Measurements from ENCODE around the gene MTMR2. TPM values are rescaled to one million over a fixed set of nuclear protein-coding genes. Genes with fewer than 3 reads are reported as not detected.
"Not testable (repeated sequence)": the region's sequence is repeated elsewhere in the genome, so short reads cannot be mapped to it uniquely, and the experiment has no call there.

MTMR2 gene
- total RNA-seq, 2 experiments from 2014 or later = 24.3 to 32.0 TPM

DNA sequence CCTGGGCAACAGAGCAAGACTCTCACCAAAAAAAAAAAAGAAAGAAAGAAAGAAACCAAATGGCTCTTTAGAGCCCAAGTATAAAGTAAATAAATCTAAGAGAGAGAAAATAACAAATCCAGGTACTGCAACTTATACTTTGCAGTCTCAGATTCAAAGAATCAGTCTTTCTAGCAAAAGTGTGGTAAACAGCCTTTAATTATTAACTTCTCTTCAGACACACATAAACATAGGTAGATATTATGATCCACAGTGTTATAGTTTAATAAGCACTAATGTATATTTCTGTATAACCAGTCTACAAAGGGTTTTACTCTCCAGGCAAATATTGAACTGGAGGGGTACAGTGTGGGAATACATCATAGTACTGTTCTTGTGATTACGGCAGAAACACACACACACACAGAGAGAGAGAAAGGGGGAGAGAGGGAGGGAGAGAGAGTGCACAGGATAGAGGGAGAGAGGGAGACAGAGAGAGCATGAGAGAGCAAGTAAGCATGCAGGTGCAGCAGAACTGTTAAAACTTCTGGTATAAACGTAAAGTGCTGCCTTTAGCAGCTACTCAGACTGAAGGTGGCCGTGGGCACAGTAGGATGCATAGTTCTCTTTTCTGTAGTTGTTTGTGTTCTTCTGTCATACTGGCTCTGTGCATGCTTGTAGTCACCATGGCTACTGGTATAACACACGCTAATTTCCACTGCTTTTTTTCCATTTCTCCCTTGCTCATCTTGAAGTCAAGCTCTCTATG is 32.3 kb downstream of the MTMR2 start:
- no peaks in the 10 kb centered on the region for H3K27me3 Mint-ChIP-seq
- H3K36me3 Mint-ChIP-seq = peaks cover 5% of the 10 kb centered on the region
- DNase-seq = no peak
- no peak overlapping the region for H3K4me3 Mint-ChIP-seq
- no peak for ATAC-seq
- CTCF ChIA-PET = no interaction called here
- no peaks in the 10 kb centered on the region for H3K9me3 Mint-ChIP-seq (ENCODE audit: low read depth)
- H3K27ac Mint-ChIP-seq = no peak overlapping the region
- no peaks in the 10 kb centered on the region for H3K4me1 Mint-ChIP-seq

DNA sequence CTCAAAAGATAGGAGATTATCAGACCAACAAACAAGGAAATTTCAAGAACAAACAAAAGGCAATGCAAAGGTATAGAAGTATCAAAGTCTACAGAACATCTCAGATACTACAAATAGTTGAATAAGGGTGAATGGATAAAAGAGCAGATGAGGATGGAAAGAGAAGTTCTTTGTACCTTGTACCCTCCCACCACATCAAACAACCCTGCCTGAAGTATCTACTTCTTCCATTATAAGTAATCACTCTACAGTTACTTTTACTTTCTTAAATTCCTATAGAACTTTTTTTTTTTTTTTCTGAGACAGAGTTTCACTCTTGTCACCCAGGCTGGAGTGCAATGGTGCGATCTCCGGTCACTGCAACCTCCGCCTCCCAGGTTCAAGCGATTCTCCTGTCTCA is 35.1 kb downstream of the MTMR2 start:
- Mint-ChIP-seq H3K9me3 (ENCODE audit: low read depth) (no peaks in the 10 kb centered on the region), H3K27me3 (no peaks in the 10 kb centered on the region), H3K4me1 (peaks cover 1% of the 10 kb centered on the region), H3K27ac (no peak overlapping the region), H3K4me3 (no peak overlapping the region), H3K36me3 (peaks cover 13% of the 10 kb centered on the region)
- no peak for DNase-seq
- ATAC-seq = no peak
- CTCF ChIA-PET = no interaction called here

- Mint-ChIP-seq H3K9me3 (ENCODE audit: low read depth) (no peaks in the 10 kb centered on the region), H3K27ac (no peak overlapping the region), H3K27me3 (no peaks in the 10 kb centered on the region), H3K4me3 (no peak overlapping the region), H3K4me1 (peaks cover 1% of the 10 kb centered on the region), H3K36me3 (peaks cover 13% of the 10 kb centered on the region)
- CTCF ChIA-PET = no interaction called here
- ATAC-seq (no peak), DNase-seq (no peak)
These were observed 35.5 kb downstream of the MTMR2 start for GRCh38 chr11:95888439-95888838.

GRCh38 chr11:95886462-95886861 is 37.4 kb downstream of the MTMR2 start:
- DNase-seq (no peak), ATAC-seq (no peak)
- Mint-ChIP-seq H3K4me3 (no peak overlapping the region), H3K27me3 (no peaks in the 10 kb centered on the region), H3K27ac (no peak overlapping the region), H3K9me3 (ENCODE audit: low read depth) (no peaks in the 10 kb centered on the region), H3K36me3 (peaks cover 18% of the 10 kb centered on the region), H3K4me1 (peaks cover 1% of the 10 kb centered on the region)
- CTCF ChIA-PET = no interaction called here

DNA sequence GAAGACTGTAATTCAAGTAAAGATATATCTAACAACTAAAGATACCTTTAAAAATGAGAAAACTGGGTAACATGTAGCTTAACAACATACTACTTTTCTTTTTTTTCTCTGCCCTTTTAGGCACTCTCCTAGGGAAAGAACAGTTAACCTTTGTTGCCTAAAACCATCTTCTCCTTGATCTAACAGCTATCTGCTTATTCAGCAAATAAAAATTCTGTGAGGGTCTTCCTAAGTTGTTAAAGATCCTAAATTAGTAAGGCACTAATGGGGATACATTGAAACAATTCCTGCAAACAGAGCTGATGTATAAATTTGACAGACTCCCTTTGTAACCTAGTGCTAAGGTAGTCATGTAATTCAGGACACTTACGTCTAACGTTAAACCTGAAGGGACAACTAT is 39.1 kb downstream of the MTMR2 start:
- H3K27me3 Mint-ChIP-seq = no peaks in the 10 kb centered on the region
- CTCF ChIA-PET = interaction anchor here (0.6 kb wide), 1 partner anchor 731 kb away, joined by 3 read pairs; no protein-coding TSS in a partner anchor

GRCh38 chr11:95884376-95884775 is 39.5 kb downstream of the MTMR2 start:
- CTCF ChIA-PET = no interaction called here

More for the DNA sequence above, 39.1 kb downstream of the MTMR2 start:
- no peak overlapping the region for H3K4me3 Mint-ChIP-seq
- no peaks in the 10 kb centered on the region for H3K9me3 Mint-ChIP-seq (ENCODE audit: low read depth)
- ATAC-seq = no peak
- no peak overlapping the region for H3K27ac Mint-ChIP-seq
- H3K4me1 Mint-ChIP-seq = peaks cover 1% of the 10 kb centered on the region
- H3K36me3 Mint-ChIP-seq = peaks cover 21% of the 10 kb centered on the region
- no peak for DNase-seq

DNA sequence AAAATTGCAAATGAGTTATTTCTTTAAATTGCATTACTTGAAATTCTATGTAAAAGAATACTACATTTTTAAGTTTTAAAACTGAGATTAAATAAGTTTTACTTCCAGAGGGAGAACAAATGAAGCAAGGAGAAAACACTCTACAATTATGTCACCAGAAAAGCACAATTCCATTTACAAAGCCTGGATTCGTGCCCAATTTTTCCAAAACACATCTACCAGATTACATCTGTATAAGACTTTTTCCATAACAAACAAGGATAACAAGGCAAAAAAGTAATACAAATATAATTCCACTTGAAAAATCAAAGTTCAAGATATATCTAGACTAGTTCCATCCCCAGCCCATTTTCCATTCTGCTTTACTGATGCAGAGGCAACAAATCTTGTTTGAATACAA is 40.5 kb downstream of the MTMR2 start:
- Mint-ChIP-seq H3K36me3 (peaks cover 25% of the 10 kb centered on the region), H3K27me3 (no peaks in the 10 kb centered on the region), H3K4me1 (peaks cover 1% of the 10 kb centered on the region), H3K9me3 (ENCODE audit: low read depth) (no peaks in the 10 kb centered on the region), H3K27ac (no peak overlapping the region), H3K4me3 (no peak overlapping the region)
- DNase-seq (no peak), ATAC-seq (no peak)
- CTCF ChIA-PET = no interaction called here

More at GRCh38 chr11:95884376-95884775, 39.5 kb downstream of the MTMR2 start:
- no peak for ATAC-seq
- DNase-seq = no peak
- H3K36me3 Mint-ChIP-seq = peaks cover 24% of the 10 kb centered on the region
- no peaks in the 10 kb centered on the region for H3K27me3 Mint-ChIP-seq
- H3K4me3 Mint-ChIP-seq = no peak overlapping the region
- no peak overlapping the region for H3K27ac Mint-ChIP-seq
- H3K4me1 Mint-ChIP-seq = peaks cover 1% of the 10 kb centered on the region
- no peaks in the 10 kb centered on the region for H3K9me3 Mint-ChIP-seq (ENCODE audit: low read depth)

- no peak for ATAC-seq
- Mint-ChIP-seq H3K36me3 (peaks cover 27% of the 10 kb centered on the region), H3K4me1 (peaks cover 3% of the 10 kb centered on the region), H3K27me3 (no peaks in the 10 kb centered on the region), H3K9me3 (ENCODE audit: low read depth) (peaks cover 2% of the 10 kb centered on the region), H3K27ac (no peak overlapping the region), H3K4me3 (no peak overlapping the region)
- CTCF ChIA-PET = no interaction called here
- DNase-seq = no peak
These were observed 46.6 kb downstream of the MTMR2 start for GRCh38 chr11:95877291-95877690.

GRCh38 chr11:95870877-95871276 is 53.0 kb downstream of the MTMR2 start:
- not testable (repeated sequence) for DNase-seq

DNA sequence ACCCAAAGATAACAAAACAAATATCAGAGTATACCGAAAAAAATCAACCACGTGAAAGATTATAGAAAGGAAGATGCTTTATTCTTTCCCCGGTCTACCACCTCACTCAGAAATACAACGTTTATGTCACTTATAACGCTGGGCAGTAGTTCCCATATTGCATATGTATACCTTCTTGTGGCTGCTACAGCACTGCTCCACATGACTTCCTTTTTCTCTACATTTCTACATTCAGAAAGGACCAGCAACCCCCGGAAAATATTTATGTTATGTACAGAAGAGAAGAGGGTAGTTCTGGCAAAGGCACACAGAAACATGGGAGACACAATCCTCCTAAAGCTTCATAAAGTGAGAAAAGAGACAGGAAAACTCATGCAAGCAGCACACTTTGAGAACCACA is 56.8 kb downstream of the MTMR2 start:
- Mint-ChIP-seq H3K27me3 (no peaks in the 10 kb centered on the region), H3K27ac (no peak overlapping the region), H3K4me3 (no peak overlapping the region), H3K36me3 (peaks cover 10% of the 10 kb centered on the region), H3K9me3 (ENCODE audit: low read depth) (no peaks in the 10 kb centered on the region), H3K4me1 (no peaks in the 10 kb centered on the region)
- CTCF ChIA-PET = no interaction called here
- ATAC-seq (no peak), DNase-seq (no peak)

More at GRCh38 chr11:95870877-95871276, 53.0 kb downstream of the MTMR2 start:
- ATAC-seq; H3K27ac Mint-ChIP-seq; CTCF ChIA-PET; H3K36me3 Mint-ChIP-seq; H3K27me3 Mint-ChIP-seq; H3K4me3 Mint-ChIP-seq; H3K9me3 Mint-ChIP-seq (ENCODE audit: low read depth); H3K4me1 Mint-ChIP-seq: not testable (repeated sequence)

DNA sequence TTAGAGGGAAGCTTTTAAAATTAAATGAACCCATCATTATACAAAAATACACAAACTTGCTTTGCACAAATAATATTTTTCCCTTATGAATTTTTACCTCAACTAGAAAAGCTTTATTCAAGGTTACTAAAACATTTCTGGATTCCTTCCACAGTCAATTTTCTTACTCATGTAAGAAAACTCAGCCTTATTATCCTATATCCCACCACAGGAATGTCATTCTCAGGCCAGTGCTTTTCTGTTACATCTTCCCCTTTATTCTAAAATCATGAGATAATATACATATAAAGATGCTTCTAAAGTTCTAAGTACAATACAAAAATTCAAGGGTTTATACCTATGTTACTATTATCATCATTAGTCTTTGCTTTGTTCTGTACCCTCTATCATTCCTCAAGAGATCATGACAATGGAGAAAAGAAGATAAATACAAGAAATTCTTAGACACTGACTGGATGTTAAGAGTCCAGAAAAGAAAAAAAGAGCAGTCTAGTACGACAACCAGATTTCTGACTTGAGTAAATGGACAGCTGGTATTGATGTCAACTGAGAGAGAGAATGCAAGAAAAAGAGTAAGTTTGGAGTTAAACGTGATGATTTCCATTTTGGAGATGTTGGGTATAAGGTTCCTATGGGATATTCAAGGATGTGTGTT is 60.3 kb downstream of the MTMR2 start:
- Mint-ChIP-seq H3K9me3 (ENCODE audit: low read depth) (no peaks in the 10 kb centered on the region), H3K27me3 (no peaks in the 10 kb centered on the region), H3K4me3 (no peak overlapping the region), H3K4me1 (peaks cover 2% of the 10 kb centered on the region), H3K27ac (no peak overlapping the region), H3K36me3 (peaks cover 15% of the 10 kb centered on the region)
- no peak for DNase-seq
- ATAC-seq = no peak
- CTCF ChIA-PET = no interaction called here

GRCh38 chr11:95860024-95860423 is 63.9 kb downstream of the MTMR2 start:
- H3K27ac Mint-ChIP-seq; DNase-seq; H3K27me3 Mint-ChIP-seq; CTCF ChIA-PET; H3K4me1 Mint-ChIP-seq; H3K9me3 Mint-ChIP-seq (ENCODE audit: low read depth); ATAC-seq; H3K4me3 Mint-ChIP-seq: not testable (repeated sequence)
- H3K36me3 Mint-ChIP-seq = peaks cover 24% of the 10 kb centered on the region

DNA sequence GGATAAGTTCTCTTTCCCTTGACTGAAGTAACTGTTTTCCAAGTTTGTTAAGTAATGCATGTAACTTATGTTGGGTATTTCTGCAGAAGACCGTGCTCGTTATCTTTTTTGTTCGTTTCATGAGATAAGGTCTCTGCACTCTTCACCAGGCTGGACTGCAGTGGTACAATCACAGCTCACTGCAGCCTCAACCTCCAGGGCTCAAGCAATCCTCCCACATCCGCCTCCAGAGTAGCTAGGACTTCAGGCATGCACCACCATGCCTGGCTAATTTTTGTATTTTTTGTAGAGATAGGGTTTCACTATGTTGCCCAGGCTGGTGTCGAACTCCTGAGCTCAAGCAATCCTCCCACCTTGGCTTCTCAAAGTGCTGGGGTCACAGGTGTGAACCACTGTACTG is 69.5 kb downstream of the MTMR2 start:
- ATAC-seq; DNase-seq; H3K27ac Mint-ChIP-seq; H3K4me3 Mint-ChIP-seq; H3K27me3 Mint-ChIP-seq; CTCF ChIA-PET; H3K4me1 Mint-ChIP-seq; H3K9me3 Mint-ChIP-seq (ENCODE audit: low read depth): not testable (repeated sequence)
- peaks cover 16% of the 10 kb centered on the region for H3K36me3 Mint-ChIP-seq

DNA sequence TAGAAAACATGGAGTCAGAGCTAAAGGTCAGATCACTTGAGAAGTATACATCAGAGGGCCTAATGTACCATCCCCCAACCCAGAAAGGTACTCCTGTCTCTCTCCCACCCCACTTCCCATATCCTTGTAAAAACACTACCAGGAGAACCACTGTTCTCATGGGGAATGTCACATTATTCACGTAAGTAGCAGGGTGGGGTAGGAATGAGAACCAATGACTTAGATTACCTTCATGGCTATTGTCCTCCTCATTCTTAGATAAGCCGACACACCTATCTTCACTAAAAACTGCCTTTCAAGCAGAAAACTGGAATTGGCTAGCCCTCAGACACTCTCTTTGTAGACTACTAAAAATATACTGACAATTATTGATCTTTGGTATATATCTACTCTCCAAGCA is 70.0 kb downstream of the MTMR2 start:
- Mint-ChIP-seq H3K4me1 (no peaks in the 10 kb centered on the region), H3K27ac (no peak overlapping the region), H3K4me3 (no peak overlapping the region), H3K36me3 (peaks cover 15% of the 10 kb centered on the region), H3K27me3 (no peaks in the 10 kb centered on the region), H3K9me3 (ENCODE audit: low read depth) (no peaks in the 10 kb centered on the region)
- DNase-seq (no peak), ATAC-seq (no peak)
- CTCF ChIA-PET = no interaction called here
